KMS-11 (cell line): ENCODE measurements around the gene RIT1.

Source experiments
- H2AFZ ChIP-seq: fragments of 200-600 bp; sonication (generic); 2 replicates; pipeline ENCODE4 v1.6.1; 2016; ENCODE audit warnings: antibody characterized with exemption, mixed run types, low read depth
- H3K27ac ChIP-seq: fragments of 200-600 bp; sonication (generic); 2 replicates; pipeline ENCODE4 v1.6.1; 2016; ENCODE audit warnings: mild to moderate bottlenecking, mixed run types
- H3K27me3 ChIP-seq: fragments of 200-600 bp; sonication (generic); 2 replicates; pipeline ENCODE4 v1.6.1; 2017; ENCODE audit warnings: mild to moderate bottlenecking, low read depth, mixed run types, moderate library complexity; ENCODE audit not compliant: insufficient read depth
- H3K36me3 ChIP-seq: fragments of 200-600 bp; sonication (generic); 2 replicates; pipeline ENCODE4 v1.6.1; 2017; ENCODE audit warnings: mild to moderate bottlenecking, mixed run types; ENCODE audit not compliant: insufficient read depth
- H3K4me1 ChIP-seq: fragments of 200-600 bp; sonication (generic); 2 replicates; pipeline ENCODE4 v1.6.1; 2016; ENCODE audit warnings: mild to moderate bottlenecking, low read depth, mixed run types; ENCODE audit not compliant: poor library complexity, severe bottlenecking
- H3K4me2 ChIP-seq: fragments of 200-600 bp; sonication (generic); 2 replicates; pipeline ENCODE4 v1.7.0; 2016; ENCODE audit warnings: mild to moderate bottlenecking, mixed run types
- H3K4me3 ChIP-seq: fragments of 200-600 bp; sonication (generic); IDR thresholded peaks from 2 replicates; pipeline ENCODE4 v1.6.1; 2017; ENCODE audit warnings: low read depth, low read length, mixed read lengths; ENCODE audit not compliant: insufficient read depth
- H3K79me2 ChIP-seq: fragments of 200-600 bp; sonication (generic); 2 replicates; pipeline ENCODE4 v1.6.1; 2016; ENCODE audit warnings: low read depth, mixed run types; ENCODE audit not compliant: insufficient read depth
- H3K9ac ChIP-seq: fragments of 200-600 bp; sonication (generic); 2 replicates; pipeline ENCODE4 v1.6.1; 2016; ENCODE audit warnings: mild to moderate bottlenecking, mixed run types
- H4K20me1 ChIP-seq: fragments of 200-600 bp; sonication (generic); 2 replicates; pipeline ENCODE4 v1.6.1; 2016; ENCODE audit warnings: mild to moderate bottlenecking, mixed run types; ENCODE audit not compliant: insufficient read depth
- CTCF ChIP-seq: fragments of 200-600 bp; sonication (generic); conservative IDR thresholded peaks from 2 replicates; pipeline ENCODE4 v1.6.1; 2017; ENCODE audit warnings: low read depth, mild to moderate bottlenecking, antibody characterized with exemption, low read length, moderate library complexity, mixed read lengths

Gene RIT1

GRCh38 chr1:155888481-155888880 is 22.7 kb downstream of the RIT1 start:
- H3K27ac ChIP-seq = no peak overlapping the region
- H3K4me2 ChIP-seq = no peak overlapping the region
- no peaks in the 10 kb centered on the region for H3K36me3 ChIP-seq
- no peak overlapping the region for H3K4me3 ChIP-seq
- no peak overlapping the region for H2AFZ ChIP-seq
- no peaks in the 10 kb centered on the region for H3K4me1 ChIP-seq
- H3K27me3 ChIP-seq = no peaks in the 10 kb centered on the region
- H3K79me2 ChIP-seq = no peaks in the 10 kb centered on the region
- H4K20me1 ChIP-seq = no peaks in the 10 kb centered on the region
- TF ChIP-seq CTCF = no peak
- H3K9ac ChIP-seq = no peak overlapping the region

GRCh38 chr1:155884982-155885381 is 26.2 kb downstream of the RIT1 start:
- no peak overlapping the region for H3K4me3 ChIP-seq
- TF ChIP-seq CTCF = no peak
- no peak overlapping the region for H3K9ac ChIP-seq
- H3K27me3 ChIP-seq = no peaks in the 10 kb centered on the region
- H3K36me3 ChIP-seq = no peaks in the 10 kb centered on the region
- no peaks in the 10 kb centered on the region for H3K4me1 ChIP-seq
- no peak overlapping the region for H3K27ac ChIP-seq
- H4K20me1 ChIP-seq = no peaks in the 10 kb centered on the region
- no peak overlapping the region for H2AFZ ChIP-seq
- no peaks in the 10 kb centered on the region for H3K79me2 ChIP-seq
- no peak overlapping the region for H3K4me2 ChIP-seq

- Histone ChIP-seq H3K9ac (no peak overlapping the region), H2AFZ (no peak overlapping the region), H3K27ac (no peak overlapping the region), H4K20me1 (no peaks in the 10 kb centered on the region), H3K4me3 (no peak overlapping the region), H3K4me2 (no peak overlapping the region), H3K36me3 (no peaks in the 10 kb centered on the region), H3K27me3 (no peaks in the 10 kb centered on the region), H3K79me2 (no peaks in the 10 kb centered on the region), H3K4me1 (no peaks in the 10 kb centered on the region)
- no peak for TF ChIP-seq CTCF
Observed at GRCh38 chr1:155884031-155884960, 26.9 kb downstream of the RIT1 start.

GRCh38 chr1:155882766-155883165 is 28.4 kb downstream of the RIT1 start:
- no peak overlapping the region for H3K9ac ChIP-seq
- H4K20me1 ChIP-seq = no peaks in the 10 kb centered on the region
- no peak for TF ChIP-seq CTCF
- H3K27me3 ChIP-seq = no peaks in the 10 kb centered on the region
- H3K4me3 ChIP-seq = no peak overlapping the region
- no peaks in the 10 kb centered on the region for H3K79me2 ChIP-seq
- no peaks in the 10 kb centered on the region for H3K4me1 ChIP-seq
- H2AFZ ChIP-seq = no peak overlapping the region
- no peaks in the 10 kb centered on the region for H3K36me3 ChIP-seq
- no peak overlapping the region for H3K4me2 ChIP-seq
- H3K27ac ChIP-seq = no peak overlapping the region
